Kidney (tissue), 14 donors: ENCODE measurements around the gene CDC7. TPM values are rescaled to one million over a fixed set of nuclear protein-coding genes. Genes with fewer than 3 reads are reported as not detected.

Experiments used
- DNase-seq, 5 donors: peaks; one replicate each; pipeline ENCODE4 v3.0.0-alpha.2; 2013 to 2020
- FAIRE-seq: peaks from 2 replicates; lab custom pipeline; 2012; peaks lifted over from hg19 to GRCh38; lab: Jason Lieb, UNC
- H3K27ac ChIP-seq, 2 donors: one replicate each; pipeline ENCODE4 v1.7.0; 2013; ENCODE audit warnings: low read depth in 2 of 2, low read length in 2 of 2, inconsistent platforms in 1 of 2
- H3K27me3 ChIP-seq: one replicate; pipeline ENCODE4 v1.7.1; 2013; ENCODE audit warnings: low read length, inconsistent platforms; ENCODE audit not compliant: control insufficient read depth, insufficient read depth
- H3K36me3 ChIP-seq, 3 donors: one replicate each; pipeline versions ENCODE4 v1.7.0 to v1.7.1; 2013; ENCODE audit warnings: low read length in 3 of 3, control low read depth in 1 of 3, inconsistent platforms in 1 of 3; ENCODE audit not compliant: insufficient read depth in 3 of 3, control insufficient read depth in 2 of 3
- H3K4me1 ChIP-seq, 3 donors: one replicate each; pipeline versions ENCODE4 v1.7.0 to v1.7.1; 2013; ENCODE audit warnings: low read length in 3 of 3, inconsistent platforms in 1 of 3, low read depth in 1 of 3; ENCODE audit not compliant: control insufficient read depth in 2 of 3, insufficient read depth in 2 of 3
- H3K4me3 ChIP-seq, 3 donors: one replicate each; pipeline versions ENCODE4 v1.7.0 to v1.8.1; 2013; ENCODE audit warnings: low read length in 3 of 3, control low read depth in 1 of 3, inconsistent platforms in 1 of 3
- H3K9ac ChIP-seq, 3 donors: one replicate each; pipeline versions ENCODE4 v1.7.0 to v1.7.1; 2013; ENCODE audit warnings: low read length in 3 of 3, control low read depth in 1 of 3, inconsistent platforms in 1 of 3
- H3K9me3 ChIP-seq, 3 donors: one replicate each; pipeline versions ENCODE4 v1.7.0 to v1.7.1; 2013; ENCODE audit warnings: low read length in 3 of 3, control low read depth in 1 of 3, inconsistent platforms in 1 of 3; ENCODE audit not compliant: control insufficient read depth in 2 of 3, insufficient read depth in 1 of 3
- intact Hi-C: fragments of 100-400 bp; cut with DNase I; formaldehyde crosslinking; loops from one replicate; pipeline ENCODE4 v1.11.1; 2022
- polyA plus RNA-seq: library from polyadenylated mRNA; stranded (reverse); fragments of 350-450 nt; fragmentation: Illumina TruSeq; extraction: RNeasy Lipid Tissue Mini Kit (QIAGEN cat#74804); gene quantifications from one replicate; pipeline ENCODE4 v1.2.3, GENCODE V29; 2014; ENCODE audit warnings: low read depth, low replicate concordance; ENCODE audit not compliant: insufficient read depth
- total RNA-seq: library from RNA; stranded (reverse); fragmentation: NEBNext Ultra II Directional; extraction: Animal tissue kit (Norgen Biotek cat#: 25700); gene quantifications from one replicate; pipeline ENCODE4 v1.2.1, GENCODE V29; 2021
- TF ChIP-seq, protein P1 (sequence below): IDR thresholded peaks from 3 replicates; pipeline ENCODE4 v1.5.1; 2012; ENCODE audit warnings: mild to moderate bottlenecking, moderate library complexity, borderline replicate concordance; ENCODE audit not compliant: insufficient read depth; ENCODE audit errors: extremely low read depth
- donor health status: control.
- donor health status: control.
- donor health status: control.
- donor health status: control.
- donor health status: control.
- donor health status: DM: yes; HTN: yes; CAD: no.
- donor health status: Normal renal cell carcinoma (clear cell type).

Gene CDC7
- total and polyA plus RNA-seq, 2 donors from 2014 or later: 1.4 to 3.2 TPM

DNA sequence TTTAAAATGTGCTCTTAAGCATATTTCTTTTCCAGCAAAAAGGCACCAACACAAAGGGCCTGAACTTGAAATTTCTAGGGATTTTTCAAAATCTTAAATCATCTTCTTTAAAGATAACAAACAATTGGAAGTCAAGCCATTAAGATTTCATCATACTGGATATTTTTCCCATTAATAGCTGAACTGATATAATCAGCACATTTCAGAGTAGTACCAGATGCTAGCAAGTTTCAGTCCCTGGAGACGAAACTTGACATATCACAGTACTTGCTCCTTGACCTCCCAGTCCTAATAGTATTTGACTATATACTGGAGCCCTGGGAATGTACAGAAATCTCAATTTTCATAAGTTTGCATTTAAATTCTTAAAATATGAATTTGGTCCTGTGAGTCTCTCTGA is 10.2 kb upstream of the CDC7 start:
- DNase-seq (peak in 1 of 5 donors; percentile 8), FAIRE-seq (no peak)
- TF ChIP-seq, protein P1, sequence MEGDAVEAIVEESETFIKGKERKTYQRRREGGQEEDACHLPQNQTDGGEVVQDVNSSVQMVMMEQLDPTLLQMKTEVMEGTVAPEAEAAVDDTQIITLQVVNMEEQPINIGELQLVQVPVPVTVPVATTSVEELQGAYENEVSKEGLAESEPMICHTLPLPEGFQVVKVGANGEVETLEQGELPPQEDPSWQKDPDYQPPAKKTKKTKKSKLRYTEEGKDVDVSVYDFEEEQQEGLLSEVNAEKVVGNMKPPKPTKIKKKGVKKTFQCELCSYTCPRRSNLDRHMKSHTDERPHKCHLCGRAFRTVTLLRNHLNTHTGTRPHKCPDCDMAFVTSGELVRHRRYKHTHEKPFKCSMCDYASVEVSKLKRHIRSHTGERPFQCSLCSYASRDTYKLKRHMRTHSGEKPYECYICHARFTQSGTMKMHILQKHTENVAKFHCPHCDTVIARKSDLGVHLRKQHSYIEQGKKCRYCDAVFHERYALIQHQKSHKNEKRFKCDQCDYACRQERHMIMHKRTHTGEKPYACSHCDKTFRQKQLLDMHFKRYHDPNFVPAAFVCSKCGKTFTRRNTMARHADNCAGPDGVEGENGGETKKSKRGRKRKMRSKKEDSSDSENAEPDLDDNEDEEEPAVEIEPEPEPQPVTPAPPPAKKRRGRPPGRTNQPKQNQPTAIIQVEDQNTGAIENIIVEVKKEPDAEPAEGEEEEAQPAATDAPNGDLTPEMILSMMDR: no peak
- no peak overlapping the region for H3K9ac ChIP-seq
- H3K36me3 ChIP-seq: no peaks in the 10 kb centered on the region
- H3K4me3 ChIP-seq: no peak overlapping the region
- H3K27me3 ChIP-seq: no peaks in the 10 kb centered on the region
- intact Hi-C loops: no loop called here
- H3K27ac ChIP-seq: no peak overlapping the region
- no peaks in the 10 kb centered on the region for H3K9me3 ChIP-seq
- no peaks in the 10 kb centered on the region for H3K4me1 ChIP-seq

DNA sequence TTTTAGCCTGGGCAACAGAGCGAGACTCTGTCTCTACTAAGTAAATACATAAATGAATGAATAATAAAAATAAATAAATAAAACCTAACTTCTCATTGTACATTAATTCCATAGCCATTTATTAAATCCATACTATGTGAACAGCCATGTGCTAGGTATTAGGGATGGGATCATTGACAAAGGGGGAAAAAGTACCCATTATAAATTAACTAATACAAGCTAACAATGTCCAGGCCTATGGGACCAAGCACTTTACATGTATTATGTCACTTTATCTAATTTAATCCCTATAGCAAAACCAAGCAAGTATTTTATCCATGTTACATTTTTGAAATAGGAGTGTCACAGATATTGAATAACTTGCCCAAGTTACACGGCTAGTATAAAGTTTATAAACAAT is 2.6 kb upstream of the CDC7 start:
- Histone ChIP-seq H3K4me3 (no peak overlapping the region), H3K27me3 (no peaks in the 10 kb centered on the region), H3K27ac (no peak overlapping the region), H3K9me3 (no peaks in the 10 kb centered on the region), H3K4me1 (peaks cover 0 to 12% (median 2%) of the 10 kb centered on the region in 3 donors), H3K36me3 (no peaks in the 10 kb centered on the region), H3K9ac (no peak overlapping the region)
- TF ChIP-seq, protein P1: no peak
- FAIRE-seq (no peak), DNase-seq (no peak)
- intact Hi-C loops: no loop called here

DNA sequence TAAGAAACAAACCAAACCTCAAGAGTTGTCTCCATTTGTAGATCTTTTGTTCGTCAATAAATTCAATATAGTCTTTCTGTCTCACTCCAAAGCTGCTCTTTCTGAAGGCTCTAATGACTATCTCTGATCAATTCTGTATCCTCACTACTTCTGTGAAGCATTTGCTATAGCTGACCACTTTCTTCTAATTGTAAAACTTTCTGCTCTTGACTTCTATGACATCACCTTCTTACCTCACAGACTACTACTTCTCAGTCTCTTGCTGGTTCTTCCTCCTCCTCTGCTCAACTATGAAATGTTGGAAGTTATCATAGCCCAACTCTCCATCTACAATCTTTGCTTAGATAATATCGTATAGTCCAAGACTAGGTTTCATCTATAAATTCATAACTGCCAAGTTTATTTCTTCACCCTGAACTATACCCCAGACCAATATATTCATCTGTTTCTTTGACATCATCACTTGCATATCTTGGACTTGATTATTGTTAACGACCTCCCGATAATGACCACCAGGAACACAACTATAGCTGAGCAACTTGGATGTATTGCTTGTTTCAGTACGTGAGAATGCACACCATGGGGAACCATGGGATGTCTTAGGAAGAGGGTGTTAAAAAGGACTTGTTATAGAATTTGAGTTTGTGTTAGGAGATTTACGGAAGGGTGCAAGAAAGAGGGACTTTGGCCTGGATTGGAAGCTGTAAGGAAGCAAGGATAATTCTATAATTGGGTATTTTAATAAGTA is 2.0 kb upstream of the CDC7 start:
- H3K9ac ChIP-seq: no peak overlapping the region
- no peak for FAIRE-seq
- peaks cover 0 to 12% (median 2%) of the 10 kb centered on the region in 3 donors for H3K4me1 ChIP-seq
- H3K4me3 ChIP-seq: no peak overlapping the region
- intact Hi-C loops: no loop called here
- no peaks in the 10 kb centered on the region for H3K36me3 ChIP-seq
- H3K27ac ChIP-seq: no peak overlapping the region
- no peaks in the 10 kb centered on the region for H3K27me3 ChIP-seq
- no peak for DNase-seq
- no peaks in the 10 kb centered on the region for H3K9me3 ChIP-seq
- TF ChIP-seq, protein P1: no peak

DNA sequence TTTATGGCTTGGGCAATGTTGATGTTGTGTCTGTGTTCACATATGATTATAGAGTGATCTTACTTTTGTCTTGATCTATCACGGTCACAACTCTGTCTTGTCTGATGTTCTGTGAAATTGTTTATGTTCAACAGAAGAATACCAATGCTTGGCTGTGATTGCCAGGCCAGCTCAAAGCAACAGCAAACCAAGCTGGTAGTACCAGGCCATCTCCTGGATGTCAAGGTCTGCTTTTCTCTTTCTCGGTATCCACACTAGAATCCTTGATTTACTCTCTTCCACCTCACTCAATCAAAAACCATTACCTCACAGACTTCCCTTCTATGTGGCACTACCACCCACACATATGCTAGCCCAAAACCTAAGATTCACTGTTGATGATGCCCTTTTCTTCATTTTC is 1.3 kb upstream of the CDC7 start:
- Histone ChIP-seq H3K27me3 (no peaks in the 10 kb centered on the region), H3K4me3 (no peak overlapping the region), H3K4me1 (peaks cover 0 to 12% (median 2%) of the 10 kb centered on the region in 3 donors), H3K27ac (no peak overlapping the region), H3K9me3 (no peaks in the 10 kb centered on the region), H3K36me3 (no peaks in the 10 kb centered on the region), H3K9ac (no peak overlapping the region)
- TF ChIP-seq, protein P1: no peak
- FAIRE-seq (no peak), DNase-seq (no peak)
- intact Hi-C loops: no loop called here
